ENCODE data around the gene VEPH1.

VEPH1 gene

DNA sequence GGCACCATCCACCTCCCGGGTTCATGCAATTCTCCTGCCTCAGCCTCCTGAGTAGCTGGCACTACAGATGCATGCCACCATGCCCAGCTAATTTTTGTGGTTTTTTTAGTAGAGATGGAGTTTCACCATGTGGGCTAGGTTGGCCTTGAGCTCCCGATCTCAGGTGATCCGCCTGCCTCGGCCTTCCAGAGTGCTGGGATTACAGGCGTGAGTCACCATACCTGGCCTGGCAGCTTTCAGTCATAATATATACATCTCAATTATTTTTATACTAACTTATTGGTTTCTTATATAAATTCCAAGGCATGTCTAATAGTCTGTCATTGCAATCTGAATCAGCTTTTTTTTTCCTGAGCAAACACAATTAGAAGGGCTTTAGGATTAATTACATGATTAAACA is 269.3 kb downstream of the VEPH1 start:
- DNase-seq (ENCODE audit: low read depth in 1 of 2, low spot score in 1 of 2) = no peak
- no peak overlapping the region for H3K4me3 ChIP-seq (replicated peaks; ENCODE audit: insufficient read depth, low read length)
- H3K27me3 ChIP-seq (ENCODE audit: insufficient read depth, poor library complexity, severe bottlenecking) = peaks cover 6% of the 10 kb centered on the region
- TF ChIP-seq, protein P1, sequence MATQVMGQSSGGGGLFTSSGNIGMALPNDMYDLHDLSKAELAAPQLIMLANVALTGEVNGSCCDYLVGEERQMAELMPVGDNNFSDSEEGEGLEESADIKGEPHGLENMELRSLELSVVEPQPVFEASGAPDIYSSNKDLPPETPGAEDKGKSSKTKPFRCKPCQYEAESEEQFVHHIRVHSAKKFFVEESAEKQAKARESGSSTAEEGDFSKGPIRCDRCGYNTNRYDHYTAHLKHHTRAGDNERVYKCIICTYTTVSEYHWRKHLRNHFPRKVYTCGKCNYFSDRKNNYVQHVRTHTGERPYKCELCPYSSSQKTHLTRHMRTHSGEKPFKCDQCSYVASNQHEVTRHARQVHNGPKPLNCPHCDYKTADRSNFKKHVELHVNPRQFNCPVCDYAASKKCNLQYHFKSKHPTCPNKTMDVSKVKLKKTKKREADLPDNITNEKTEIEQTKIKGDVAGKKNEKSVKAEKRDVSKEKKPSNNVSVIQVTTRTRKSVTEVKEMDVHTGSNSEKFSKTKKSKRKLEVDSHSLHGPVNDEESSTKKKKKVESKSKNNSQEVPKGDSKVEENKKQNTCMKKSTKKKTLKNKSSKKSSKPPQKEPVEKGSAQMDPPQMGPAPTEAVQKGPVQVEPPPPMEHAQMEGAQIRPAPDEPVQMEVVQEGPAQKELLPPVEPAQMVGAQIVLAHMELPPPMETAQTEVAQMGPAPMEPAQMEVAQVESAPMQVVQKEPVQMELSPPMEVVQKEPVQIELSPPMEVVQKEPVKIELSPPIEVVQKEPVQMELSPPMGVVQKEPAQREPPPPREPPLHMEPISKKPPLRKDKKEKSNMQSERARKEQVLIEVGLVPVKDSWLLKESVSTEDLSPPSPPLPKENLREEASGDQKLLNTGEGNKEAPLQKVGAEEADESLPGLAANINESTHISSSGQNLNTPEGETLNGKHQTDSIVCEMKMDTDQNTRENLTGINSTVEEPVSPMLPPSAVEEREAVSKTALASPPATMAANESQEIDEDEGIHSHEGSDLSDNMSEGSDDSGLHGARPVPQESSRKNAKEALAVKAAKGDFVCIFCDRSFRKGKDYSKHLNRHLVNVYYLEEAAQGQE (IDR thresholded peaks at IDR 0.05; ENCODE audit: insufficient replicate concordance, low read depth) = no peak
- H3K27ac ChIP-seq (replicated peaks) = no peak overlapping the region

DNA sequence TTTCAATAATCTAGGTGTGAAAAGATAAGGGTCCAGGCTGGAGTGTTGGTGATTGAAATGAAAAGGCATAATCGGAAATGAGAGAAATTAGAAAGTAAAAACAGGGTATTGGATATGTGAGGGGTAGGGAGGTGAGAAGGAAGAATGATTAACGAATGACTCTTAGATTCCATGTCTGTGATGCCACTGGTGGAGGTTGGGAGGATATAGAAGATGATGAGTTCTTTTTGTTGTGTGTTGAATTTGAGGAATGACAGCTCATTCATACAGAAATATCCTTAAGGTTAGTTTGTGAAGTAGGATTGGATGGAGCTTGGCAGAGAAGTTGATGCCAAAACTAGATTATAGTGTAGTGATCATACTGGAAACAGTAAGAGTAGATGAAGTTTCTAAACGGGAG is 271.1 kb downstream of the VEPH1 start:
- no peak for DNase-seq (ENCODE audit: low read depth in 1 of 2, low spot score in 1 of 2)
- H3K27ac ChIP-seq (replicated peaks) = no peak overlapping the region
- peaks cover 2% of the 10 kb centered on the region for H3K27me3 ChIP-seq (ENCODE audit: insufficient read depth, poor library complexity, severe bottlenecking)
- no peak overlapping the region for H3K4me3 ChIP-seq (replicated peaks; ENCODE audit: insufficient read depth, low read length)
- TF ChIP-seq, protein P1 (IDR thresholded peaks at IDR 0.05; ENCODE audit: insufficient replicate concordance, low read depth) = no peak
- TF ChIP-seq POLR2AphosphoS5 (IDR thresholded peaks at IDR 0.05; ENCODE audit: low read depth) (no peak), SPI1 (IDR thresholded peaks at IDR 0.05; ENCODE audit: borderline replicate concordance, low read depth) (no peak), GABPA (IDR thresholded peaks at IDR 0.05; ENCODE audit: low read depth) (no peak)
- TF ChIP-seq, protein P2, sequence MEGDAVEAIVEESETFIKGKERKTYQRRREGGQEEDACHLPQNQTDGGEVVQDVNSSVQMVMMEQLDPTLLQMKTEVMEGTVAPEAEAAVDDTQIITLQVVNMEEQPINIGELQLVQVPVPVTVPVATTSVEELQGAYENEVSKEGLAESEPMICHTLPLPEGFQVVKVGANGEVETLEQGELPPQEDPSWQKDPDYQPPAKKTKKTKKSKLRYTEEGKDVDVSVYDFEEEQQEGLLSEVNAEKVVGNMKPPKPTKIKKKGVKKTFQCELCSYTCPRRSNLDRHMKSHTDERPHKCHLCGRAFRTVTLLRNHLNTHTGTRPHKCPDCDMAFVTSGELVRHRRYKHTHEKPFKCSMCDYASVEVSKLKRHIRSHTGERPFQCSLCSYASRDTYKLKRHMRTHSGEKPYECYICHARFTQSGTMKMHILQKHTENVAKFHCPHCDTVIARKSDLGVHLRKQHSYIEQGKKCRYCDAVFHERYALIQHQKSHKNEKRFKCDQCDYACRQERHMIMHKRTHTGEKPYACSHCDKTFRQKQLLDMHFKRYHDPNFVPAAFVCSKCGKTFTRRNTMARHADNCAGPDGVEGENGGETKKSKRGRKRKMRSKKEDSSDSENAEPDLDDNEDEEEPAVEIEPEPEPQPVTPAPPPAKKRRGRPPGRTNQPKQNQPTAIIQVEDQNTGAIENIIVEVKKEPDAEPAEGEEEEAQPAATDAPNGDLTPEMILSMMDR (IDR thresholded peaks at IDR 0.05; ENCODE audit: insufficient read depth, low read length) = no peak

DNA sequence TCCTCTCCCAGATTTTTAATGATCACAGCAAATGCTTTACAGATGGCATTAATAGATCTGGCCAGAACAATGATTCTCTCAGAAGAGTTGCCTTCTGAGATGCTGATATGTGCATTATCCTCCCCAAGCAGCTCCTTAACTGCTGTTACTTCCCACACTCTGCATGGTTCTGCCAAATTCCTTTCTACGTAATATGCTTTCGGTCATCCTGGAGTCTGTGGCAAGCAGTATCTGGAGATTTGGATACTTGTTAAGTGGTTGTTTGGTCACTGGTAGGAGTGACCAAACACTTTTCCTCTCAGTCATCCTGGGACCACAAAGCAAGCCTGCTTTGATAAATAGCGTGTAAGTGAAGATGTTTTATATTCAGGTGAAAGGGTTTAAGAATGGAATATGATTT is 272.1 kb downstream of the VEPH1 start:
- Histone ChIP-seq H3K27me3 (ENCODE audit: insufficient read depth, poor library complexity, severe bottlenecking) (peaks cover 2% of the 10 kb centered on the region), H3K4me3 (replicated peaks; ENCODE audit: insufficient read depth, low read length) (no peak overlapping the region), H3K27ac (replicated peaks) (no peak overlapping the region)
- TF ChIP-seq, protein P1 (IDR thresholded peaks at IDR 0.05; ENCODE audit: insufficient replicate concordance, low read depth) = no peak
- TF ChIP-seq SPI1 (IDR thresholded peaks at IDR 0.05; ENCODE audit: borderline replicate concordance, low read depth) (no peak), GABPA (IDR thresholded peaks at IDR 0.05; ENCODE audit: low read depth) (no peak), POLR2AphosphoS5 (IDR thresholded peaks at IDR 0.05; ENCODE audit: low read depth) (no peak)
- TF ChIP-seq, protein P2 (IDR thresholded peaks at IDR 0.05; ENCODE audit: insufficient read depth, low read length) = no peak
- DNase-seq (ENCODE audit: low read depth in 1 of 2, low spot score in 1 of 2) = no peak
